ENCODE measurements around the gene CARD11.

DNA sequence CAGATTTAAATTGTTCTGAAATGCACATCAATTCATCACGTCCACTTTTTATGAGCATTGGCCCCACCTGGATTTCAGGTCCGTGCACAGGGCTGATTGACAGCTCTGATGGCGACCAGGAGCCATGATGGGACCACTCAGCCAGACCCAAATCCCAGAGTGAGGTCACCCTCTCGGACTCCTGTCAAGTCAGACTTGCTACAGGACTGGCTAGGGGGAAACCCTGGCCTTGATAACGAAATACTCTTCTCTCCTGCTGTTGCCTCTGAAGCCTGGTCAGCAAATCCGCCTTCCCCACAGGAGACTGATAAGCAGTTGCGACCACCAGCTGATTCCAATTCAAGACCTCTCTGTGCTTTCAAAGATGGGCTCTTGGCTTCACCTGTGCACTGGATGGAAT lies 76.4 kb downstream of the CARD11 start:
- TF ChIP-seq, protein P1, sequence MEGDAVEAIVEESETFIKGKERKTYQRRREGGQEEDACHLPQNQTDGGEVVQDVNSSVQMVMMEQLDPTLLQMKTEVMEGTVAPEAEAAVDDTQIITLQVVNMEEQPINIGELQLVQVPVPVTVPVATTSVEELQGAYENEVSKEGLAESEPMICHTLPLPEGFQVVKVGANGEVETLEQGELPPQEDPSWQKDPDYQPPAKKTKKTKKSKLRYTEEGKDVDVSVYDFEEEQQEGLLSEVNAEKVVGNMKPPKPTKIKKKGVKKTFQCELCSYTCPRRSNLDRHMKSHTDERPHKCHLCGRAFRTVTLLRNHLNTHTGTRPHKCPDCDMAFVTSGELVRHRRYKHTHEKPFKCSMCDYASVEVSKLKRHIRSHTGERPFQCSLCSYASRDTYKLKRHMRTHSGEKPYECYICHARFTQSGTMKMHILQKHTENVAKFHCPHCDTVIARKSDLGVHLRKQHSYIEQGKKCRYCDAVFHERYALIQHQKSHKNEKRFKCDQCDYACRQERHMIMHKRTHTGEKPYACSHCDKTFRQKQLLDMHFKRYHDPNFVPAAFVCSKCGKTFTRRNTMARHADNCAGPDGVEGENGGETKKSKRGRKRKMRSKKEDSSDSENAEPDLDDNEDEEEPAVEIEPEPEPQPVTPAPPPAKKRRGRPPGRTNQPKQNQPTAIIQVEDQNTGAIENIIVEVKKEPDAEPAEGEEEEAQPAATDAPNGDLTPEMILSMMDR (IDR thresholded peaks at IDR 0.05; ENCODE audit: poor library complexity, severe bottlenecking) = no peak
- TF ChIP-seq EP300 (conservative IDR thresholded peaks at IDR 0.05; ENCODE audit: poor library complexity, severe bottlenecking) = no peak
